A673 (cell line): ENCODE measurements around the gene CYTH1. TPM values are rescaled to one million over a fixed set of nuclear protein-coding genes. Genes with fewer than 3 reads are reported as not detected.

ENCODE experiments used
- BruUV-seq: library from RNA; stranded (reverse); fragments of 400-500 nt; replicated peaks from 2 replicates; lab custom pipeline; 2021; lab: Mats Ljungman, UMichigan
- CTCF ChIA-PET: fragments of 300-600 bp; sonication (Branson Sonifier 250); formaldehyde crosslinking; loops from one replicate; lab custom pipeline; 2022; ENCODE audit warnings: antibody characterized with exemption; lab: Charles Lee
- POLR2A ChIA-PET: fragments of 300-600 bp; sonication (Branson Sonifier 250); formaldehyde crosslinking; loops from one replicate; lab custom pipeline; 2022; ENCODE audit warnings: antibody characterized with exemption; ENCODE audit not compliant: low non-redundant PET; lab: Charles Lee
- DNase-seq: peaks from one replicate; pipeline ENCODE4 v3.0.0-alpha.2; 2015; ENCODE audit warnings: low spot score
- H3K27ac ChIP-seq: fragments of 200-600 bp; sonication (generic); 2 replicates; pipeline ENCODE4 v1.5.1; 2016; ENCODE audit warnings: mixed run types, low read depth, mild to moderate bottlenecking, mixed read lengths, antibody characterized with exemption, low read length; ENCODE audit not compliant: poor library complexity, severe bottlenecking
- H3K27me3 ChIP-seq: fragments of 200-600 bp; sonication (generic); replicated peaks from 2 replicates; pipeline ENCODE4 v1.6.1; 2017; ENCODE audit warnings: mixed run types, low read depth, mild to moderate bottlenecking, mixed read lengths, antibody characterized with exemption, low read length; ENCODE audit not compliant: insufficient read depth, poor library complexity
- H3K36me3 ChIP-seq: fragments of 200-600 bp; sonication (generic); 2 replicates; pipeline ENCODE4 v1.6.1; 2016; ENCODE audit warnings: mixed run types, mild to moderate bottlenecking, mixed read lengths, antibody characterized with exemption, low read length; ENCODE audit not compliant: insufficient read depth, poor library complexity, severe bottlenecking
- H3K4me1 ChIP-seq: fragments of 200-600 bp; sonication (generic); 2 replicates; pipeline ENCODE4 v1.6.1; 2017; ENCODE audit warnings: mixed run types, mild to moderate bottlenecking, mixed read lengths, antibody characterized with exemption, low read length; ENCODE audit not compliant: insufficient read depth, poor library complexity, severe bottlenecking
- H3K4me3 ChIP-seq: fragments of 200-600 bp; sonication (generic); 2 replicates; pipeline ENCODE4 v1.5.1; 2016; ENCODE audit warnings: low read depth, mixed run types, mild to moderate bottlenecking, mixed read lengths, low read length; ENCODE audit not compliant: poor library complexity, severe bottlenecking
- H3K9me3 ChIP-seq: fragments of 200-600 bp; sonication (generic); 2 replicates; pipeline ENCODE4 v1.6.1; 2016; ENCODE audit warnings: mixed run types, low read depth, mild to moderate bottlenecking, mixed read lengths, antibody characterized with exemption, low read length; ENCODE audit not compliant: poor library complexity, severe bottlenecking
- EZH2 ChIP-seq: fragments of 200-600 bp; sonication (generic); IDR thresholded peaks from 2 replicates; pipeline ENCODE4 v1.6.1; 2017; ENCODE audit warnings: borderline replicate concordance, low read depth, mild to moderate bottlenecking, mixed read lengths, antibody characterized with exemption, low read length; ENCODE audit not compliant: poor library complexity, severe bottlenecking
- intact Hi-C: fragments of 100-400 bp; cut with micrococcal nuclease; formaldehyde crosslinking; loops from one replicate; pipeline ENCODE4 v1.10.0; 2022; ENCODE audit not compliant: unreplicated experiment
- total RNA-seq: library from RNA; stranded (reverse); gene quantifications from 2 replicates; pipeline ENCODE4 v1.2.3, GENCODE V29; 2021
- TF ChIP-seq, protein P1 (sequence below): fragments of 300-800, 200-600 bp; sonication (generic); conservative IDR thresholded peaks from 2 replicates; pipeline ENCODE4 v1.5.1; 2017; ENCODE audit warnings: low read depth, mild to moderate bottlenecking, antibody characterized with exemption, low read length, moderate library complexity, mixed read lengths

The CYTH1 gene
- total RNA-seq, 1 experiment from 2014 or later, result 17.9 TPM

DNA sequence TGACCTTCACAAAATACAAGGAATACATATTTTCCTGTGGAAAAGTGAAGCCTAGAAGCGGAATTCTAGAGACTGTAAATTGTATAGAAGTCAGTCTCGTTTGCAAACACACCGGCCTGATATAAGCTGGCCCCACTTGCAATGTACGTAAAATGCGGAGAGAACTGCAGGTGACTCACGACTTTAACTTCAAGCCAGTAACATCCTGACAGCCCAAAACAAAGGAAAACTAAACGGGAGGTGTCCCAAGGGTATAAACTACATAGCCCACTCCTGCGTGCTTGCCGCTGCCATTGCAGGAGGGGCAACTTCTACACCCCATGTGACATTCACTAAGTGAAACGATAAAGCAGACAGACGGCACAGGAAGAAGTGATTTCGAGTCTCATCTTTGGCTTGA lies 101.6 kb downstream of the CYTH1 start:
- no peak overlapping the region for H3K27ac ChIP-seq

DNA sequence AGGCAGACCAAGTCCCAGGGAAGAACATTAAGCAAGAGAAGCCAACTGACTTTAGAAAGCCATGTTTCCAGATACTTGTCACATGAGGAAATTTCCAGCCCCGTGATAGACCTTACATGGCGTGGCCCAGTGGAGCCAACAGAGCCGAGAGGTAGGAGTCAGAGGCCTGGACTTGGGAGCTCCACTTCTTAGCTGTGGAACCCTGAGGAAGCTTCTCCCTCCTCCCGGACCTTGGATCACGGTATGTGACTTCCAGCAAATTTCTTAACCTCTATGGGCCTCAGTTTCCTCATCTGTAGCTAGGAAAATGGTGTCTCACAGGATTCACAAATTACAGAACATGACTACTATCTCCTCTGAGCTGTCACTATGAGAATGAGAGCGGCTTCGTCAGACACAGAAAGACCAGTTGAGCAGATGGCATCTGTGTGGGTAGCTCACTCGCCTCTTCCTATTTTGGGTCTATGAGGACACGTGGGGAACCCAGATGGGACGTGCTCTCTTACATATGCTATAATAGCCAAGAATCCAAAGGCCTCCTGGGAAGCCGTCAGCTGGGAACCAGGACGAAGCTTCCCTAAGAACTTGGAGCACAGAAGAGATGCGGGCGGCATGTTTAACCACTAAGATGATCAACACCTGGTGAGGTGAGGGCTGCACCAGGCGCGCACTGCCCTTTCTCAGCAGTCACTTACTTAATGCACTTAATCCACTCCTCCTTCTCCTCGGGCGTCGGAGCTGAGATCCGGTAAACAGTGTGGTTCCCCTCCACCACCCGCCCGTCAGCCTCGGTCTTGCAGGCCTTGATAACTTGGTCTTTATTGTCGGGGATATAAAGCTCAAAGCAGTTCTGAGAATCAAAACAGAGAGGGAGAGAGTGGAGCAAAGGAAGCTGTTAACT lies 102.3 kb downstream of the CYTH1 start:
- TF ChIP-seq EZH2, result no peak
- TF ChIP-seq, protein P1, sequence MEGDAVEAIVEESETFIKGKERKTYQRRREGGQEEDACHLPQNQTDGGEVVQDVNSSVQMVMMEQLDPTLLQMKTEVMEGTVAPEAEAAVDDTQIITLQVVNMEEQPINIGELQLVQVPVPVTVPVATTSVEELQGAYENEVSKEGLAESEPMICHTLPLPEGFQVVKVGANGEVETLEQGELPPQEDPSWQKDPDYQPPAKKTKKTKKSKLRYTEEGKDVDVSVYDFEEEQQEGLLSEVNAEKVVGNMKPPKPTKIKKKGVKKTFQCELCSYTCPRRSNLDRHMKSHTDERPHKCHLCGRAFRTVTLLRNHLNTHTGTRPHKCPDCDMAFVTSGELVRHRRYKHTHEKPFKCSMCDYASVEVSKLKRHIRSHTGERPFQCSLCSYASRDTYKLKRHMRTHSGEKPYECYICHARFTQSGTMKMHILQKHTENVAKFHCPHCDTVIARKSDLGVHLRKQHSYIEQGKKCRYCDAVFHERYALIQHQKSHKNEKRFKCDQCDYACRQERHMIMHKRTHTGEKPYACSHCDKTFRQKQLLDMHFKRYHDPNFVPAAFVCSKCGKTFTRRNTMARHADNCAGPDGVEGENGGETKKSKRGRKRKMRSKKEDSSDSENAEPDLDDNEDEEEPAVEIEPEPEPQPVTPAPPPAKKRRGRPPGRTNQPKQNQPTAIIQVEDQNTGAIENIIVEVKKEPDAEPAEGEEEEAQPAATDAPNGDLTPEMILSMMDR, result no peak
- no peaks in the 10 kb centered on the region for H3K27me3 ChIP-seq
- no peak overlapping the region for H3K4me3 ChIP-seq
- CTCF ChIA-PET, result no interaction called here
- H3K27ac ChIP-seq, result no peak overlapping the region
- intact Hi-C loops, result no loop called here
- POLR2A ChIA-PET, result no interaction called here
- no peaks in the 10 kb centered on the region for H3K9me3 ChIP-seq
- no TSS peak for BruUV-seq
- H3K4me1 ChIP-seq, result no peaks in the 10 kb centered on the region
- H3K36me3 ChIP-seq, result peaks cover 10% of the 10 kb centered on the region
- no peak for DNase-seq

More for the DNA sequence above, 101.6 kb downstream of the CYTH1 start:
- H3K4me3 ChIP-seq, result no peak overlapping the region
- no TSS peak for BruUV-seq
- TF ChIP-seq EZH2, result no peak
- TF ChIP-seq, protein P1, result no peak
- no peaks in the 10 kb centered on the region for H3K9me3 ChIP-seq
- DNase-seq, result no peak
- H3K36me3 ChIP-seq, result peaks cover 10% of the 10 kb centered on the region
- H3K27me3 ChIP-seq, result no peaks in the 10 kb centered on the region
- ChIA-PET CTCF (no interaction called here), POLR2A (interaction anchor here (0.6 kb wide), 1 partner anchor 52 kb away, joined by 11 read pairs; no protein-coding TSS in a partner anchor)
- intact Hi-C loops, result no loop called here
- H3K4me1 ChIP-seq, result no peaks in the 10 kb centered on the region

DNA sequence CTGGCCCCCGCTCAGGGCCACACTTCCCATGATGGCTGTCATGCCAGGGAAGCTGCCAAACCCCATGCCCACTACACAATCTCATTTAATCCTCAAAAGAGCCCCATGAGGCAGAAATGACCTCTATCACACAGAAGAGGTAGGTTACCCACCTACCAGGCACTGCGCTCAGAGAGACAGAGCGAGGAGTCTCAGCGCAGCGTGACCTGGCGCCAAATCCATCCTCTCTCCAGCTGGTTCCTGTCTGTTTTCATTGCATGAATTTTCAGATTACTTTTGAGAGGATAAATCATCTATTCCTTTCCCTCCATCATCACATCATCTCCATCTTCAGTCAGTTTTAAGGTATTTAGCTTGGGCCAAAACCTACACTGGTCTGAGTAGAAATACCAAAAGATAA lies 103.4 kb downstream of the CYTH1 start:
- ChIA-PET POLR2A (no interaction called here), CTCF (no interaction called here)
- Histone ChIP-seq H3K27ac (no peak overlapping the region), H3K4me3 (no peak overlapping the region), H3K36me3 (peaks cover 10% of the 10 kb centered on the region), H3K9me3 (no peaks in the 10 kb centered on the region), H3K4me1 (no peaks in the 10 kb centered on the region), H3K27me3 (no peaks in the 10 kb centered on the region)
- BruUV-seq, result no TSS peak
- intact Hi-C loops, result no loop called here
- no peak for DNase-seq
- TF ChIP-seq, protein P1, result no peak
- TF ChIP-seq EZH2, result no peak
